SJCRH30 (cell line): ENCODE results near the gene AAK1. TPM values are rescaled to one million over a fixed set of nuclear protein-coding genes. Genes with fewer than 3 reads are reported as not detected.

Experiments used
- DNase-seq, 2 experiments: peaks; one replicate each; pipeline ENCODE4 v3.0.0-alpha.2; 2015 to 2020
- H3K27ac ChIP-seq: fragments of 250-450 bp; sonication (Bioruptor Pico); 2 replicates; pipeline ENCODE4 v1.5.1; 2020; ENCODE audit warnings: mild to moderate bottlenecking, moderate library complexity
- H3K27me3 ChIP-seq: fragments of 250-450 bp; sonication (Bioruptor Pico); 2 replicates; pipeline ENCODE4 v1.5.1; 2020; ENCODE audit warnings: mild to moderate bottlenecking, moderate library complexity
- H3K36me3 ChIP-seq: fragments of 250-450 bp; sonication (Bioruptor Pico); 2 replicates; pipeline ENCODE4 v1.5.1; 2020; ENCODE audit warnings: mild to moderate bottlenecking, moderate library complexity
- H3K4me1 ChIP-seq: fragments of 250-450 bp; sonication (Bioruptor Pico); 2 replicates; pipeline ENCODE4 v1.5.1; 2020; ENCODE audit warnings: mild to moderate bottlenecking, moderate library complexity
- H3K4me3 ChIP-seq: fragments of 250-450 bp; sonication (Bioruptor Pico); 2 replicates; pipeline ENCODE4 v1.5.1; 2020; ENCODE audit warnings: mild to moderate bottlenecking, moderate library complexity
- H3K9me3 ChIP-seq: fragments of 250-450 bp; sonication (Bioruptor Pico); replicated peaks from 2 replicates; pipeline ENCODE4 v1.5.1; 2020; ENCODE audit warnings: mild to moderate bottlenecking, moderate library complexity
- total RNA-seq: library from RNA; depleted of rRNA; stranded (reverse); fragments of >200 nt; shearing (Covaris generic); gene quantifications from 2 replicates; pipeline ENCODE4 v1.2.3, GENCODE V29; 2014

The AAK1 gene
- total RNA-seq, 1 experiment from 2014 or later, result 34.8 TPM

- Histone ChIP-seq H3K27ac (no peak overlapping the region), H3K9me3 (no peaks in the 10 kb centered on the region), H3K4me1 (peaks cover 12% of the 10 kb centered on the region), H3K4me3 (no peak overlapping the region), H3K27me3 (no peaks in the 10 kb centered on the region), H3K36me3 (peaks cover 13% of the 10 kb centered on the region)
- no peak for DNase-seq
These were observed 126.1 kb downstream of the AAK1 start for GRCh38 chr2:69517410-69517809.

DNA sequence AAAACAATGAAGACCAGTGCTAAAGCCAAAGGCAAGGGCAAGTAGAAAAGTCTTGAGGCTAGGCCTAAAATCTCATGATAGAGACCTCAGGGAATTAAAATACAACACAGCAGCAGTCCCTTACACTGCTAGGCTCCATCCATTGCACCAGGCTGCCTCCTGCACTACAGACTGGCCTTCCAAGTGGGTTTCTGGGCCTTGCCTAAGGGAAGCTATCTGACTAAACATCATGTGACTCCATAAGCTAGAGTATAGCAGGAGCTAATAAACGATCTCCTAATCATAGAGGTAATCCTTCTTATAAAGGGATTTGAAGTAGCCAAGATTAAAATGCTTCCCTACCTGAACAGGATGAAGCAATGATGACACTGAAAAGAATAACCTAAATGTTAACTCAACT, 128.7 kb downstream of the AAK1 start:
- Histone ChIP-seq H3K27ac (peak overlapping the region; percentile 12), H3K27me3 (no peaks in the 10 kb centered on the region), H3K9me3 (no peaks in the 10 kb centered on the region), H3K36me3 (peaks cover 20% of the 10 kb centered on the region), H3K4me3 (no peak overlapping the region), H3K4me1 (peaks cover 12% of the 10 kb centered on the region)
- no peak for DNase-seq

DNA sequence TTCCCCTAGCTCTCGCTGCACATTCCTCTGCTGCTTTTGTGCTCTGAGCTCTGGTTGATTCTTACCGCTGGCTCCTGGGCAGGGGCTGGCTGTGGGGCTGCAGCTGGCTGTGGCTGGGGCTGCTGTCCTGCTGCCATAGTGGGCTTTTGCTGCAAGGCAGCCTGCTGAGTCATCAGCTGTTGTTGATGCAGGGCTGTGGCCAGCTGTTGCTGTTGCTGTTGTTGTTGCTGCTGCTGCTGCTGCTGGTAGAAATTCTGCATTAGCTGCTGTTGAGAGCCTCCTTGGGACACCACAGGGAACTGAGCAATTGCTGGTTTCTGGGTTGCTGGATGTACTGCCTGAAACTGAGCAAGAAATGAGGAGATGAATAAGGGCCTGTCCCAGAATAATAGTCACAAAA, 129.1 kb downstream of the AAK1 start:
- DNase-seq, result peak; percentile 94 to 95
- Histone ChIP-seq H3K4me1 (peaks cover 16% of the 10 kb centered on the region), H3K9me3 (no peaks in the 10 kb centered on the region), H3K27me3 (no peaks in the 10 kb centered on the region), H3K36me3 (peaks cover 23% of the 10 kb centered on the region), H3K4me3 (no peak overlapping the region), H3K27ac (peak overlapping the region; percentile 16)

- H3K4me3 ChIP-seq, result no peak overlapping the region
- no peak overlapping the region for H3K27ac ChIP-seq
- H3K4me1 ChIP-seq, result peaks cover 26% of the 10 kb centered on the region
- H3K36me3 ChIP-seq, result peaks cover 31% of the 10 kb centered on the region
- DNase-seq, result no peak
- no peaks in the 10 kb centered on the region for H3K9me3 ChIP-seq
- H3K27me3 ChIP-seq, result no peaks in the 10 kb centered on the region
These were observed 131.1 kb downstream of the AAK1 start for GRCh38 chr2:69512446-69512845.

DNA sequence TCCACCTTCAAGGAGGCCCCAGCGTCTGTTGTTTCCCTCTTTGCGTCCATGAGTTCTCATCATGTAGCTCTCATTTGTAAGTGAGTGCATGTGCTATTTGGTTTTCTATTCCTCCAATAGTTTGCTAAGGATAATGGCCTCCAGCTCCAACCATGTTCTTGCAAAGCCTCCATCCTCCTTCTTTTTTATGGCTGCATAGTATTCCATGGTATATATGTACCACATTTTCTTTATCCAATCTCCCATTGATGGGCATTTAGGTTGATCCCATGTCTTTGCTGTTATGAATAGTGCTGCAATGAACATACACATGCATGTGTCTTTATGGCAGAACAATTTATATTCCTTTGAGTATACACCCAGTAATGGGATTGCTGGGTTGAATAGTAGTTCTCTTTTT, 133.3 kb downstream of the AAK1 start:
- Histone ChIP-seq H3K27me3 (no peaks in the 10 kb centered on the region), H3K9me3 (no peaks in the 10 kb centered on the region), H3K4me1 (peaks cover 26% of the 10 kb centered on the region), H3K36me3 (peaks cover 45% of the 10 kb centered on the region), H3K27ac (no peak overlapping the region), H3K4me3 (no peak overlapping the region)
- DNase-seq, result no peak

DNA sequence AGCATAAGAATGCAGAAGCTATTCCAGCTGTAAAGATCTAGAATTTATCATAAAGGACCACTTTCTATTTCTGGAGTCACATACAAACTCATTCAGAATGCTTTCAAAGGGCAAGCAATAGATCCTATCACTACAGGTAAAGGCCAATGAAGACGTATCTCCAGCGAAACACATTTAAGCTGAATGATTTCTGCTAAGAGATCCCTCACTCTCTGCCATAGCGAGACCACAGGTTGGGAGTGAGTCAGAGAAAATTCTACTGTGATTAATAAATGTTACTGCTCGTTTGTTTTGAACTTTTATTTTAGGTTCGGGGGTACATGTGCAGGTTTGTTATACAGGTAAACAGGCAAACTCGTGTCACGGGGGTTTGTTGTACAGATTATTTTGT, 133.8 kb downstream of the AAK1 start:
- H3K27me3 ChIP-seq, result no peaks in the 10 kb centered on the region
- H3K4me3 ChIP-seq, result no peak overlapping the region
- H3K36me3 ChIP-seq, result peaks cover 50% of the 10 kb centered on the region
- H3K4me1 ChIP-seq, result peaks cover 24% of the 10 kb centered on the region
- DNase-seq, result no peak
- no peak overlapping the region for H3K27ac ChIP-seq
- no peaks in the 10 kb centered on the region for H3K9me3 ChIP-seq

DNA sequence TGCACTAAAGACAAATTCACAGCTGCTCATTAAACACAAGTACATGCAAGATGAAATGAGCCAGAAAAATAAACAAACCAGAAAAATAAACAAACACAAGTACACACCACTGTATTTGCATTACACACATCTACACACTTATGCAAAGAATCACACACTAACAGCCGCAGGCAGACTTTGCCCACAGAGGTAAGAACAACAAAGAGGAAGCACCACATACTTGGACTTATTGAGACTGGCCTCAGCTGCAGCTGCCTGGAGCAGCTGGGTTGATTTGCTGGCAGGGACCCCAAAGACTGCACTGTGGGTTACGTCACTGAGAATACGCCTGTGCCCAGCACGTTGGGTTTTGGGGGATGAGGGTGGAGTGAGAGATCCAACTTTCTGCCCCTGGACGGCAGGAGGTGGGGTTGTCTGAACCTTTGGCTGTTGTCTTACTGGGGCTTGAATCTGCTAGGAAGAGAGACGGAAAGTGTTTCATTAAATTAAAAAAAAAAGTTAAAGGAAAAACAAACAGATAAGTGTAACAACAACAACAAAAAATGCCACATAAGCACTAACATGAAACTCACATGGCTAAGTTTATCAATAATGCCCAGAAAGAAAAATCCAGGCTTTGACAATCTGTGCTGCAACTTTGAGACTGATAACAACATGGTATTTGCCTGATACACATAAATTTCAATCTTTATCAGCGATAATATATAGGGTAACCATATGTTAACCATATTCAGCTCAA, 134.4 kb downstream of the AAK1 start:
- Histone ChIP-seq H3K36me3 (peaks cover 50% of the 10 kb centered on the region), H3K4me1 (peaks cover 20% of the 10 kb centered on the region), H3K9me3 (no peaks in the 10 kb centered on the region), H3K4me3 (no peak overlapping the region), H3K27me3 (no peaks in the 10 kb centered on the region), H3K27ac (peak overlapping the region; percentile 7; the same call in 1 of the 2 replicates)
- peak; percentile 65 to 68 for DNase-seq

DNA sequence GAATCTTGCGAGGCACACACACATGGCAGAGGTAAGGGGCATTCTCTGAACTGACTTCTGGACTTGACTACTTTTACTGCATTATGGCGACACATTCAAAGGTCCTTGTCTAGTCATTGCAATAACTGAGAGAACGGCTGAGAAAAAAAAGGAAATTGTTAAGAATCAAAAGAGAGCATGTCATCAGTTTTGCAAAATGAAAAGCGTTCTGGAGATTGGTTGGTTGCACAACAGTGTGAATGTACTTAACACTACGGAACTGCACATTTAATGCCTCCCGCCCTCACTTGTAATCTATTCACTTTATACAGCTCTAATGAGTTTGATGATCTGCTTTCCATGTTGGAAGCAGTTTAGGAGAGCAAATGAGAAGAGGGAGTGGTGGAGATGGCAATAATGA, 137.8 kb downstream of the AAK1 start:
- no peak overlapping the region for H3K4me3 ChIP-seq
- H3K36me3 ChIP-seq, result peaks cover 38% of the 10 kb centered on the region
- no peak overlapping the region for H3K27ac ChIP-seq
- H3K4me1 ChIP-seq, result peaks cover 14% of the 10 kb centered on the region
- no peak for DNase-seq
- H3K9me3 ChIP-seq, result no peaks in the 10 kb centered on the region
- no peaks in the 10 kb centered on the region for H3K27me3 ChIP-seq

DNA sequence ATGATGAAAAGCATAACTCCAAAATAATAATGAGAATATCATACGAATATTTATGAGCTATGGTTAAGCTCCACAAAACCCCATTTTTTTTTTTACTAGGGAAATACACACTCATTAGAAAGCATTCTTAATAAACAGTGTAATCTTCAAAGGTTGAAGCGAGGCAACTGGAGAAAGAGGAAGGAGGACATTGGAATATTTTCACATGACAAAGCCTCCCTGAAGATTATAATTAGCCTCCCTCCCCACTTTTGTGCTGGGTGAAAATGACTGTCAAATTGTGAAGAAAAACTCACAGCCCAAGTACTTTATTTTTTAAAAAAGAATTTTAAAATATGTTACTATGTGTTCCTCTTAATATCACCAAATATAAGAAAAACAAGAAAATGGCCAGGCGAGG, 142.2 kb downstream of the AAK1 start:
- Histone ChIP-seq H3K27me3 (no peaks in the 10 kb centered on the region), H3K36me3 (peaks cover 15% of the 10 kb centered on the region), H3K27ac (no peak overlapping the region), H3K9me3 (no peaks in the 10 kb centered on the region), H3K4me3 (no peak overlapping the region), H3K4me1 (no peaks in the 10 kb centered on the region)
- no peak for DNase-seq

DNA sequence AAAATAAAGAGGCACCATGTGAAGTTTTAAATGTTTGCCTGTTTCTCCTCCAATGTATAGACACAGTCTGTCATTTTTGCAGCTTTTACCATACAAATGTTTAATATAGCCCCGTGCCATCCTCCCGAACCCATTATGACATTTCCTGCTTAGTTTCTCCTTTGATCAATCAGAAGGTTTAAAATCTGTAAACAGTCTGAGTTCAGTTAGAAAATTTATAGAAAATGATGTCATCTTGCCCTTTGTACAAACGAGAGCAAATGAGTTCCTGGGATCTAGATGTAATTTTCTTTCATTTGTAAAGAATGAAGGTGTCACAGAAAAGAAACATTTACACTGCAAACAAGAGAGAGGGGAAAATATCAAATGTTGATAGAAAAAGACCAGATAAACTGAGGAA, 143.6 kb downstream of the AAK1 start:
- no peak for DNase-seq
- H3K27me3 ChIP-seq, result no peaks in the 10 kb centered on the region
- peaks cover 6% of the 10 kb centered on the region for H3K36me3 ChIP-seq
- no peak overlapping the region for H3K27ac ChIP-seq
- H3K4me3 ChIP-seq, result no peak overlapping the region
- H3K9me3 ChIP-seq, result no peaks in the 10 kb centered on the region
- no peaks in the 10 kb centered on the region for H3K4me1 ChIP-seq

DNA sequence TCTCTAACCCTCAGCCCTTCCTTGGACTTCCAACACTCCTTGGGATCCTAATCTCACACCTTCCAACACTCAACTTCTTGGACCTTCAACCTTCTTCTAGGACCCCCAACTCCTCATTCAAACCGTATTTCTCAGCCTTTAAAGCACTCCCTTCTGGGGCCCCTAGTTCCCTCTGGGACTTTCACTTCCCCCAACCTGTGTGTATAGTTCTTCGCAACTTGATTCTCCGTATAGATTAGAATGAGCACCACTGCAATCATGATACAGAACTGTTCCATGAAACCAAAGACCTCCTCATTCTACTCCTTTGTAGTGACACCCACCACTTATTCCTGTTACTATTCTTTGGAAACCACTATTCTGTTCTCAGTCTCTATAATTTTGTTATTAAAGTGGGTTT, 144.3 kb downstream of the AAK1 start:
- H3K4me1 ChIP-seq, result no peaks in the 10 kb centered on the region

DNA sequence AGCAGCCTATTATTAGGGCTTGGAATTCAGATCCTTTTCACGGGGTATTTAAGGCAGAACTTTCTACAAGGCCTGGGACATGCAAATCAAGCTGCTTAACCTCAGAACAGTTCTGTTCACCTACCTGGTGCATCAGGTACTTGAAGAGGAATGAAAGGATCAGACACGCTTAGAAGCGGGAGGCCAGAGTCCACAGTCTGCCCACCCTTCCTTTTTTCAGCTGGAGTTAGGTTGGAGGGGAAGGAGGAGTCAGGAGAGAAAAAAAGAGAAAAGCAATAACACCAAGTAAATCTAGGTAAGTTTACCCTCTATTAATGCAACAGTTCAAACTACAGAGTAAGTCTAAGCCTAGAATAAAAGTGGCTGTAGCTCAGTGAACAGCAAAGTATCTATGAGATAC, 147.7 kb downstream of the AAK1 start:
- no peaks in the 10 kb centered on the region for H3K27me3 ChIP-seq
- DNase-seq, result no peak
- H3K27ac ChIP-seq, result no peak overlapping the region
- H3K9me3 ChIP-seq, result no peaks in the 10 kb centered on the region
- H3K36me3 ChIP-seq, result peaks cover 4% of the 10 kb centered on the region
- 0 out of 2 replicates have a peak, but pooled peaks cover 3% of the 10 kb centered on the region for H3K4me1 ChIP-seq
- H3K4me3 ChIP-seq, result no peak overlapping the region

More for the DNA sequence above, 144.3 kb downstream of the AAK1 start:
- H3K4me3 ChIP-seq, result no peak overlapping the region
- peaks cover 4% of the 10 kb centered on the region for H3K36me3 ChIP-seq
- no peak for DNase-seq
- H3K27me3 ChIP-seq, result no peaks in the 10 kb centered on the region
- H3K27ac ChIP-seq, result no peak overlapping the region
- no peaks in the 10 kb centered on the region for H3K9me3 ChIP-seq

GRCh38 chr2:69495008-69495407, 148.5 kb downstream of the AAK1 start:
- Histone ChIP-seq H3K4me1 (0 out of 2 replicates have a peak, but pooled peaks cover 3% of the 10 kb centered on the region), H3K27me3 (no peaks in the 10 kb centered on the region), H3K27ac (no peak overlapping the region), H3K4me3 (no peak overlapping the region), H3K9me3 (no peaks in the 10 kb centered on the region), H3K36me3 (peaks cover 4% of the 10 kb centered on the region)
- DNase-seq, result no peak

GRCh38 chr2:69494126-69494525, 149.4 kb downstream of the AAK1 start:
- Histone ChIP-seq H3K27ac (no peak overlapping the region), H3K4me3 (no peak overlapping the region)

DNA sequence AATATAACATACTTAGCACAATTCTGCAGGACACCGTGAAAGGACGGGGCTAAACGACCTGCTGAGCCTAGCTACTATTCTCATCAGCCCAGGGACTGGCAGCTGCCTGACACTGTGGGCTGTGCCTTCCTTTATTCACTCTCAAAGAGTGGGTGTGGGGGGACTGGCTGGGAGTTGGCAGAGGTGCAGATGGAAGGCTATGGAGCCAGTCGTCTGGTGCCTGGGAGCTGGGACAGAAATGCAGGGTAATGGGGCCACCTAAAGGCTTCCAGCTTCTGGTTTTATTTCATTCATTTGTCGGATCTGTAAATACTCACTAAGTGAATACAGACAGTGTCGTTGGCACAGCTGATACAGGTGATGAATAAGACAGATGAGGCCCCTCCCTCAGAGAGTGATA, 150.3 kb downstream of the AAK1 start:
- Histone ChIP-seq H3K27me3 (no peaks in the 10 kb centered on the region), H3K36me3 (peaks cover 4% of the 10 kb centered on the region; the same call in 1 of the 2 replicates), H3K27ac (no peak overlapping the region), H3K4me1 (0 out of 2 replicates have a peak, but pooled peaks cover 3% of the 10 kb centered on the region), H3K9me3 (no peaks in the 10 kb centered on the region), H3K4me3 (no peak overlapping the region)
- DNase-seq, result no peak

More at GRCh38 chr2:69494126-69494525, 149.4 kb downstream of the AAK1 start:
- H3K27me3 ChIP-seq, result no peaks in the 10 kb centered on the region
- peak in 1 of 2 experiments; percentile 26 for DNase-seq
- H3K36me3 ChIP-seq, result peaks cover 4% of the 10 kb centered on the region
- no peaks in the 10 kb centered on the region for H3K9me3 ChIP-seq
- 0 out of 2 replicates have a peak, but pooled peaks cover 3% of the 10 kb centered on the region for H3K4me1 ChIP-seq

DNA sequence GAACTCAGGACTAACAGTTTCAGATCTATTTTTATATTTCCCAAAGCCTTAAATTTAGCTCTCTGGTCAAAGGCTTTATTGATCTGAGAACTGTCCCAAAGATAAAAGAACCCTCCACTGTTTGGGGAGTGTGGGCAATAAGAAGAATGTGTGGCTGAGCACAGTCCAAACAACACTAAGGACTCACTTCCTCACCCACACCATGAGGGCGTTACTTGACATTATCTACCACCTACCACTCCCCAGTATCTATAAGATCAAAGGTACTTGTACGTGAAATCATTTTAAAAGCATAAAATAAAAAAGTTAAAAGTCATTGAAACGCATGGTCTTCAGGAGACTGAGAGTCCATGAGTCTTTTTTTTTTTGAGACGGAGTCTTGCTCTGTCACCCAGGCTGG, 151.7 kb downstream of the AAK1 start:
- DNase-seq, result no peak
- Histone ChIP-seq H3K9me3 (no peaks in the 10 kb centered on the region), H3K4me1 (0 out of 2 replicates have a peak, but pooled peaks cover 3% of the 10 kb centered on the region), H3K4me3 (no peak overlapping the region), H3K27ac (no peak overlapping the region), H3K27me3 (no peaks in the 10 kb centered on the region), H3K36me3 (peaks cover 4% of the 10 kb centered on the region; the same call in 1 of the 2 replicates)
